ENCODE data around the gene UBALD1.

UBALD1 gene

DNA sequence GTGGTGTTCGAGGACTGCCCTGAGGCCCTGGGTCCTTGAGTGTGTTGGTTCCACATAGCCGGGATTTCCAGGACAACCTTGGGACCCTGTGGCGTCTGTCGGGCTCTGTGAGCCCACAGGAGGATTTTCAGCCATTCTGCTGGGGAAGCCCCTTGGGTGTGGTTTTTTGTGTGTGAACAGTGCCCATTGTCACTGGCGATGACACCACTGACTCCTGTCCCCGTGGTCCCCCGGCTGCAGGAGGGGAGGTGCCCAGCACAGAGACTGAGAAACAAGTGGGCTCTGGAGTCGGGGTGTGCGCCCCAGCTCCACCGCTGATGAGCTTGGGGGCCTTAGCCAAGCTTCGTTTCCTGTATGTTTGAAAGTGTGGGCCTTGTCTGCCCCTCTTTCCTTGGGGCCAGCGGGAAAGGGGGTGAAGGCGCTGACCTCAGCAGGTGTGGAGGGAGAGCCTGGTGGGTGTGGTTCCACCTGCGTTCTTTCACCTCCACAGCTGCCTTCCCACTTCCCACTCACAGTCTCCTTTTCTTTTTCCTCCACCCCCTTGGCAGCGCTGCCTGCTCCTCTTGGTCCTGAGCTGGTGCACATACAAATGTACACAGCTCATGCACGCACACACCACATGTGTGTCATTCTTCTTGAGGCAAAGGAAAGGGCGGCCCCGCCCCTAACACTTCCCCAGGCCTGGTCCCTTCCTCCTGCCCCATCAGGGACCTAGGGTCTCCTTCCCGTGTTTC is 26.1 kb upstream of the UBALD1 start:
- Histone ChIP-seq H3K9me3 (ENCODE audit: insufficient read depth, low read length) (no peaks in the 10 kb centered on the region), H3K4me2 (ENCODE audit: low read length) (no peak overlapping the region), H3K4me1 (ENCODE audit: low read length) (no peaks in the 10 kb centered on the region), H4K20me1 (ENCODE audit: insufficient read depth, low read length) (peaks cover 35% of the 10 kb centered on the region), H3K27ac (ENCODE audit: low read length) (no peak overlapping the region), H3K36me3 (replicated peaks; ENCODE audit: low read depth, low read length) (no peaks in the 10 kb centered on the region), H3K9ac (ENCODE audit: low read length) (no peak overlapping the region), H3K27me3 (ENCODE audit: low read depth, low read length) (no peaks in the 10 kb centered on the region), H3K4me3 (ENCODE audit: low read length) (no peak overlapping the region), H2AFZ (ENCODE audit: low read depth, low read length) (no peak overlapping the region), H3K79me2 (ENCODE audit: low read length) (peaks cover 80% of the 10 kb centered on the region)
- TF ChIP-seq CTCF (IDR thresholded peaks at IDR 0.05; ENCODE audit: low read depth, low read length) (no peak), EZH2phosphoT487 (IDR thresholded peaks at IDR 0.05; ENCODE audit: low read depth) (no peak)

DNA sequence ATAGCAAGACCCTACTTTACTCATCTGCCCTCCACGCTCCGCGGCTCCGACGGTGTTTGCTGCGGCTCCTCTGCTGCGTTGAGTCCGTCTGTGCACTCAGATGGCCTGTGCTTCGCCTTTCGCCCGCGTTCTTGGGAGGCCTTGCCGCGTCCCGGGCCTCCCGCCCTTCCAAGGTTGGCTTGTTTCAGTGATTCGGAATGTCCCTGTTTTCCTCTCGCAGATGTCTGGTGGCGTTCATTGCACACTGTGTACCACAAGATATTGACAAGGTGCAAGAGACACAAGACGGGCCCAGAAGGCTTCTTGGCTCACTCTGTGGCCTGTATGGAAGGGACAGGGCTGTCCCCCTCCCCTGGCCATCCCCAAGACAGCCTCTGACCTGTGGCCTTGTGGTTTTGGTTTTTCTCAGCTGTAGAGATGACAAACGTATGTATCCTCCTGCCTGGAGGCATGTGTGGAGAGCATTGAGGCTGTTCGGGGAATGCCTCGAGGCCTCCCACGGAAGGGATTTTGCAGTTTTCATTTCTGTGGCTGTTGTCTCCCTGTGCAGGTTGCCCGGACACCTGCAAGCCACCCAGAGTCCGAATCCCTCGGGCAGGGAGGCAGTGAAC is 25.3 kb upstream of the UBALD1 start:
- Histone ChIP-seq H4K20me1 (ENCODE audit: insufficient read depth, low read length) (peaks cover 31% of the 10 kb centered on the region), H3K79me2 (ENCODE audit: low read length) (peaks cover 73% of the 10 kb centered on the region), H3K9me3 (ENCODE audit: insufficient read depth, low read length) (no peaks in the 10 kb centered on the region), H3K4me2 (ENCODE audit: low read length) (no peak overlapping the region), H2AFZ (ENCODE audit: low read depth, low read length) (no peak overlapping the region), H3K4me3 (ENCODE audit: low read length) (no peak overlapping the region), H3K4me1 (ENCODE audit: low read length) (no peaks in the 10 kb centered on the region), H3K9ac (ENCODE audit: low read length) (no peak overlapping the region), H3K27me3 (ENCODE audit: low read depth, low read length) (no peaks in the 10 kb centered on the region), H3K36me3 (replicated peaks; ENCODE audit: low read depth, low read length) (no peaks in the 10 kb centered on the region), H3K27ac (ENCODE audit: low read length) (no peak overlapping the region)
- TF ChIP-seq EZH2phosphoT487 (IDR thresholded peaks at IDR 0.05; ENCODE audit: low read depth) (no peak), CTCF (IDR thresholded peaks at IDR 0.05; ENCODE audit: low read depth, low read length) (no peak)

DNA sequence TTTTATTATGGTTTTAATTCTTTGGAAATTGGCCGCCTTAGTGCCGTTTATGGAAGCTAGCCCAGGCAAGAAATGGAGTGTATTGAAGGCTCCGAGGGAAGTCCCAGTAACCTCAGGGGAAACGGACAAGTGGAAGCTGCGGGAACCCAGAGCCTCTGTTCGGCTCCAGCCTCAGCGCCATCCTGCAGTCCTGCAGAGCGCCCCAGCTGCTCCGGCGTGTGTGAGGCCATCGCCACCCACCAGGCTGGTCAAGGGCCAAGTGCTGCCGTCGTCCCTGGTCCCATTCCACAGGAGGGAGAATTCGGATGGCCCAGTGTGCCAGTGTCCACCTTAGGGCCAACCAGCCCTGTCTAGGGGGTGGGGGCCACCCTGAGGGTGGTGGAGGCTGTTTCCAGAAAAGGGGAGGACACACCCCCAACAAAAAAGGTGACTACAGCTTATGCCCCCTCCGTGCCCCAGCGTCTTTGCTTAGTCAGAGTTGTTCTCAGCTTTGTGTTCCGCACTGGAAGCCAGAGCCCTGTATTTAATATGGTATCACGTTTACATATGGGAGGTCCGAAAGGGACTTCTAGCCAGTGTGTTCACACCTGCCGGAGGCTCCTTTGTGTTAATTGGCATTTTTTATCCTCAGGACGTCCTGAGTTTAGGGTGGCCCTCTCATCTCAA is 22.9 kb upstream of the UBALD1 start:
- Histone ChIP-seq H3K27me3 (ENCODE audit: low read depth, low read length) (no peaks in the 10 kb centered on the region), H3K4me1 (ENCODE audit: low read length) (no peaks in the 10 kb centered on the region), H3K36me3 (replicated peaks; ENCODE audit: low read depth, low read length) (no peaks in the 10 kb centered on the region), H3K4me3 (ENCODE audit: low read length) (no peak overlapping the region), H3K9ac (ENCODE audit: low read length) (no peak overlapping the region), H3K9me3 (ENCODE audit: insufficient read depth, low read length) (no peaks in the 10 kb centered on the region), H3K4me2 (ENCODE audit: low read length) (no peak overlapping the region), H3K27ac (ENCODE audit: low read length) (no peak overlapping the region), H4K20me1 (ENCODE audit: insufficient read depth, low read length) (peaks cover 34% of the 10 kb centered on the region), H3K79me2 (ENCODE audit: low read length) (peaks cover 73% of the 10 kb centered on the region), H2AFZ (ENCODE audit: low read depth, low read length) (no peak overlapping the region)
- TF ChIP-seq CTCF (IDR thresholded peaks at IDR 0.05; ENCODE audit: low read depth, low read length) (no peak), EZH2phosphoT487 (IDR thresholded peaks at IDR 0.05; ENCODE audit: low read depth) (no peak)

GRCh38 chr16:4636196-4636595 is 21.5 kb upstream of the UBALD1 start:
- H4K20me1 ChIP-seq (ENCODE audit: insufficient read depth, low read length), result peaks cover 38% of the 10 kb centered on the region

More at GRCh38 chr16:4636196-4636595, 21.5 kb upstream of the UBALD1 start:
- Histone ChIP-seq H3K9me3 (ENCODE audit: insufficient read depth, low read length) (no peaks in the 10 kb centered on the region), H3K27ac (ENCODE audit: low read length) (no peak overlapping the region), H3K79me2 (ENCODE audit: low read length) (peaks cover 76% of the 10 kb centered on the region), H3K9ac (ENCODE audit: low read length) (no peak overlapping the region), H3K4me1 (ENCODE audit: low read length) (no peaks in the 10 kb centered on the region), H2AFZ (ENCODE audit: low read depth, low read length) (no peak overlapping the region), H3K36me3 (replicated peaks; ENCODE audit: low read depth, low read length) (peaks cover 5% of the 10 kb centered on the region), H3K27me3 (ENCODE audit: low read depth, low read length) (no peaks in the 10 kb centered on the region), H3K4me3 (ENCODE audit: low read length) (no peak overlapping the region), H3K4me2 (ENCODE audit: low read length) (no peak overlapping the region)
- no peak for TF ChIP-seq EZH2phosphoT487 (IDR thresholded peaks at IDR 0.05; ENCODE audit: low read depth)
- no peak for TF ChIP-seq CTCF (IDR thresholded peaks at IDR 0.05; ENCODE audit: low read depth, low read length)

Measured in OCI-LY3 (cell line).